ENCODE measurements around the gene RAD51B.
"Not testable (repeated sequence)": the region's sequence is repeated elsewhere in the genome, so short reads cannot be mapped to it uniquely, and the experiment has no call there.

DNA sequence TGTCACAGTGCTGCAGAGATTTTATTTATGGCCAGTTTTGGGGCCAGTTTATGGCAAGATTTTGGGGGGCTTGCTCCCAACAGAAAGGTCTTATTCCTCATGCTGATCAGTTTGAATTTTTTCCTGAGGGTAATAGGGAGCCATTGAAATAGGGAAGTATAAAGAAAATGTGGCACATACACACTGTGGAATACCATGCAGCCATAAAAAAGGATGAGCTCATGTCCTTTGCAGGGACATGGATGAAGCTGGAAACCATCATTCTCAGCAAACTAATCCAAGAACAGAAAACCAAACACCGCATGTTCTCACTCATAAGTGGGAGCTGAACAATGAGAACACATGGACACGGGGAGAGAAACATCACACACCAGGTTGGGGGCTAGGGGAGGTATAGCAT, 483.4 kb downstream of the RAD51B start:
- not testable (repeated sequence) for TF ChIP-seq CTCF, POLR2A (IDR thresholded peaks at IDR 0.05)

Data from ovary (tissue), 3 donors.